Epithelial cell of esophagus (primary cell): ENCODE measurements around the gene GMPPA.

Experiments
- DNase-seq: peaks from one replicate; pipeline ENCODE4 v3.0.0; 2010; ENCODE audit warnings: low read depth
- H3K4me3 ChIP-seq: 2 replicates; pipeline ENCODE4 v1.5.1; 2011; ENCODE audit warnings: mild to moderate bottlenecking, low read length, control low read depth
- TF ChIP-seq, protein P1 (sequence below): IDR thresholded peaks from 2 replicates; pipeline ENCODE4 v1.5.1; 2011; ENCODE audit warnings: low read depth, mild to moderate bottlenecking, low read length, control low read depth, inconsistent platforms; ENCODE audit not compliant: insufficient read depth; ENCODE audit errors: missing control alignments

Gene GMPPA

GRCh38 chr2:219511547-219512325 is 13.0 kb downstream of the GMPPA start:
- TF ChIP-seq, protein P1, sequence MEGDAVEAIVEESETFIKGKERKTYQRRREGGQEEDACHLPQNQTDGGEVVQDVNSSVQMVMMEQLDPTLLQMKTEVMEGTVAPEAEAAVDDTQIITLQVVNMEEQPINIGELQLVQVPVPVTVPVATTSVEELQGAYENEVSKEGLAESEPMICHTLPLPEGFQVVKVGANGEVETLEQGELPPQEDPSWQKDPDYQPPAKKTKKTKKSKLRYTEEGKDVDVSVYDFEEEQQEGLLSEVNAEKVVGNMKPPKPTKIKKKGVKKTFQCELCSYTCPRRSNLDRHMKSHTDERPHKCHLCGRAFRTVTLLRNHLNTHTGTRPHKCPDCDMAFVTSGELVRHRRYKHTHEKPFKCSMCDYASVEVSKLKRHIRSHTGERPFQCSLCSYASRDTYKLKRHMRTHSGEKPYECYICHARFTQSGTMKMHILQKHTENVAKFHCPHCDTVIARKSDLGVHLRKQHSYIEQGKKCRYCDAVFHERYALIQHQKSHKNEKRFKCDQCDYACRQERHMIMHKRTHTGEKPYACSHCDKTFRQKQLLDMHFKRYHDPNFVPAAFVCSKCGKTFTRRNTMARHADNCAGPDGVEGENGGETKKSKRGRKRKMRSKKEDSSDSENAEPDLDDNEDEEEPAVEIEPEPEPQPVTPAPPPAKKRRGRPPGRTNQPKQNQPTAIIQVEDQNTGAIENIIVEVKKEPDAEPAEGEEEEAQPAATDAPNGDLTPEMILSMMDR: no peak
- H3K4me3 ChIP-seq: no peak overlapping the region
- DNase-seq: no peak

- DNase-seq: no peak
- TF ChIP-seq, protein P1: no peak
- no peak overlapping the region for H3K4me3 ChIP-seq
These were observed 14.0 kb downstream of the GMPPA start for GRCh38 chr2:219512524-219513216.

- H3K4me3 ChIP-seq: no peak overlapping the region
- TF ChIP-seq, protein P1: no peak
These were observed 15.1 kb downstream of the GMPPA start for GRCh38 chr2:219513787-219514186.

DNA sequence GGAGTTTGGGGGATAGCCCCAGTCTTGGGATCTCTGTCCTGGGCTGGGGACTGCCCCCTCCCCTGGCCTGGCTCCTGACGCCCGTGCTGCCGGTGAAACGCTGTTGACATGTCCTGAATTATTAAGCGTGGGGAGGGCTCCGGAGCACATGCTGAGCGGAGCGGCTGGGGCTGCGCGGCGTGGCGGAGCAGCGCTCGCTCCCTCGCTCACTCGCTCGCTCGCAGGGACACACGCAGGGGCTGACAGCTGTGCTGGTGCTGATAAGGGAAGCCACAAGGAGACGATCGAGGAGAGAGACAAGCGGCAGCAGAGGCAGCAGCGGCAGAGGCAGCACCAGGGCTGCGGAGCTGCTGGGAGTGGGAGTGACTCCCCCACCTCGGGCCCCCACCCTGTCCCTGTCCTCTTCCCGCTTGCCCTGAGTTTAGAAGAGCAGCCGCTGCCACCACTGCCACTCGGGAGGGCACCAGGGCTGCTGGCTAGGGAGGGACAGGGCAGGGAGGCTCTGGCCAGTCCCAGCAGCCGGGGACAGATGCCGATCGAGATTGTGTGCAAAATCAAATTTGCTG is 15.6 kb downstream of the GMPPA start, which contains the start of gene ASIC4:
TSS of gene ASIC4 (plus strand) at position 287 of the 566 bp plus-strand sequence. CDS start at position 530, 243 bp downstream.
- TF ChIP-seq, protein P1: no peak
- no peak within 1 kb of the TSS for H3K4me3 ChIP-seq
- no peak for DNase-seq

More at GRCh38 chr2:219513787-219514186, 15.1 kb downstream of the GMPPA start:
- DNase-seq: no peak

DNA sequence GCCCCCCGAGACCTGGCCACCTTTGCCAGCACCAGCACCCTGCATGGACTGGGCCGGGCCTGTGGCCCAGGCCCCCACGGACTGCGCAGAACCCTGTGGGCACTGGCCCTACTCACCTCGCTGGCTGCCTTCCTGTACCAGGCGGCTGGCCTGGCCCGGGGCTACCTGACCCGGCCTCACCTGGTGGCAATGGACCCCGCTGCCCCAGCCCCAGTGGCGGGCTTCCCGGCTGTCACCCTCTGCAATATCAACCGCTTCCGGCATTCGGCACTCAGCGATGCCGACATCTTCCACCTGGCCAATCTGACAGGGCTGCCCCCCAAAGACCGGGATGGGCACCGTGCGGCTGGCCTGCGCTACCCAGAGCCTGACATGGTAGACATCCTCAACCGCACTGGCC is 16.1 kb downstream of the GMPPA start:
- no peak overlapping the region for H3K4me3 ChIP-seq
- no peak for DNase-seq
- TF ChIP-seq, protein P1: no peak

GRCh38 chr2:219515874-219516629 is 17.4 kb downstream of the GMPPA start:
- TF ChIP-seq, protein P1: no peak

More at GRCh38 chr2:219515874-219516629, 17.4 kb downstream of the GMPPA start:
- H3K4me3 ChIP-seq: no peak overlapping the region
- no peak for DNase-seq
